ENCODE data around the gene ARHGEF11. TPM values are rescaled to one million over a fixed set of nuclear protein-coding genes. Genes with fewer than 3 reads are reported as not detected.

Gene ARHGEF11
- total and polyA plus RNA-seq, 9 of the 15 experiments (the other 6 are each of a cell fraction or from before 2014, with no cell fraction given): 0.14 to 15.5 (median 9.0) TPM

DNA sequence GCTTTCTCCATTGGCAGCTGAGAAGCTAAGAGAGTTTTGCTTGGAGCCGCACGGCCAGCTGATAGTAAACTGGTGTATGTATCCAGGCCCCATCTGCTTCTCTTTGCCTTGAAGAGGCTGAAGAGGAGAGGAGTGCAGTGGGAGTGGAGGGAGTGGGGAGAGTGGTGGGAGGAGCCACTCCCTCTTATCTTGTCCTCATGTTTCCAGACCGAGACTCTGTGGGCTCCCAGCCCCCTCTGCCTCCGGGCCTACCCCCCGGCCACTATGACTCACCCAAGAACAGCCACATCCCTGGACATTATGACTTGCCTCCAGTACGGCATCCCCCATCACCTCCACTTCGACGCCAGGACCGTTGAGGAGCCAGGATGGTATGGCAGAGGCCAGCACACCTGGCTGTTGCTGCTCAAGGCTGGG lies 131.1 kb downstream of the ARHGEF11 start (continued):
- TF ChIP-seq HDAC1 (IDR thresholded peaks at IDR 0.05): peak in 1 of 2 experiments; percentile 80; a peak in 1 of 4 replicates
- TF ChIP-seq, protein P1, sequence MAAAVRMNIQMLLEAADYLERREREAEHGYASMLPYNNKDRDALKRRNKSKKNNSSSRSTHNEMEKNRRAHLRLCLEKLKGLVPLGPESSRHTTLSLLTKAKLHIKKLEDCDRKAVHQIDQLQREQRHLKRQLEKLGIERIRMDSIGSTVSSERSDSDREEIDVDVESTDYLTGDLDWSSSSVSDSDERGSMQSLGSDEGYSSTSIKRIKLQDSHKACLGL (CRISPR knock-in tag; IDR thresholded peaks at IDR 0.05; ENCODE audit: borderline replicate concordance, poor library complexity, severe bottlenecking): no peak
- no peak for TF ChIP-seq SP1 (CRISPR knock-in tag; IDR thresholded peaks at IDR 0.05)
- 0 out of 2 replicates have a peak, but pooled peaks have one; percentile 18 for TF ChIP-seq ZNF24 (IDR thresholded peaks at IDR 0.05)
- no peak for TF ChIP-seq HOMEZ (CRISPR knock-in tag; IDR thresholded peaks at IDR 0.05)
- no peak for TF ChIP-seq HDAC8 (tag; IDR thresholded peaks at IDR 0.05)
- TF ChIP-seq ZFPM2 (CRISPR knock-in tag; IDR thresholded peaks at IDR 0.05): no peak
- no peak for TF ChIP-seq NR2C1 (IDR thresholded peaks at IDR 0.05)
- TF ChIP-seq NR2C1 (tag; IDR thresholded peaks at IDR 0.05): no peak
- no peak for TF ChIP-seq BRF1 (IDR thresholded peaks at IDR 0.05; ENCODE audit: borderline replicate concordance, extremely low read depth, insufficient read length)
- peak; percentile 70 for TF ChIP-seq TCF3 (CRISPR knock-in tag; IDR thresholded peaks at IDR 0.05)
- no peak for TF ChIP-seq CREBBP (IDR thresholded peaks at IDR 0.05; ENCODE audit: low read depth, low read length)
- TF ChIP-seq, protein P2, sequence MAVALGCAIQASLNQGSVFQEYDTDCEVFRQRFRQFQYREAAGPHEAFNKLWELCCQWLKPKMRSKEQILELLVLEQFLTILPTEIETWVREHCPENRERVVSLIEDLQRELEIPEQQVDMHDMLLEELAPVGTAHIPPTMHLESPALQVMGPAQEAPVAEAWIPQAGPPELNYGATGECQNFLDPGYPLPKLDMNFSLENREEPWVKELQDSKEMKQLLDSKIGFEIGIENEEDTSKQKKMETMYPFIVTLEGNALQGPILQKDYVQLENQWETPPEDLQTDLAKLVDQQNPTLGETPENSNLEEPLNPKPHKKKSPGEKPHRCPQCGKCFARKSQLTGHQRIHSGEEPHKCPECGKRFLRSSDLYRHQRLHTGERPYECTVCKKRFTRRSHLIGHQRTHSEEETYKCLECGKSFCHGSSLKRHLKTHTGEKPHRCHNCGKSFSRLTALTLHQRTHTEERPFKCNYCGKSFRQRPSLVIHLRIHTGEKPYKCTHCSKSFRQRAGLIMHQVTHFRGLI (CRISPR knock-in tag; IDR thresholded peaks at IDR 0.05): no peak
- TF ChIP-seq, protein P3, sequence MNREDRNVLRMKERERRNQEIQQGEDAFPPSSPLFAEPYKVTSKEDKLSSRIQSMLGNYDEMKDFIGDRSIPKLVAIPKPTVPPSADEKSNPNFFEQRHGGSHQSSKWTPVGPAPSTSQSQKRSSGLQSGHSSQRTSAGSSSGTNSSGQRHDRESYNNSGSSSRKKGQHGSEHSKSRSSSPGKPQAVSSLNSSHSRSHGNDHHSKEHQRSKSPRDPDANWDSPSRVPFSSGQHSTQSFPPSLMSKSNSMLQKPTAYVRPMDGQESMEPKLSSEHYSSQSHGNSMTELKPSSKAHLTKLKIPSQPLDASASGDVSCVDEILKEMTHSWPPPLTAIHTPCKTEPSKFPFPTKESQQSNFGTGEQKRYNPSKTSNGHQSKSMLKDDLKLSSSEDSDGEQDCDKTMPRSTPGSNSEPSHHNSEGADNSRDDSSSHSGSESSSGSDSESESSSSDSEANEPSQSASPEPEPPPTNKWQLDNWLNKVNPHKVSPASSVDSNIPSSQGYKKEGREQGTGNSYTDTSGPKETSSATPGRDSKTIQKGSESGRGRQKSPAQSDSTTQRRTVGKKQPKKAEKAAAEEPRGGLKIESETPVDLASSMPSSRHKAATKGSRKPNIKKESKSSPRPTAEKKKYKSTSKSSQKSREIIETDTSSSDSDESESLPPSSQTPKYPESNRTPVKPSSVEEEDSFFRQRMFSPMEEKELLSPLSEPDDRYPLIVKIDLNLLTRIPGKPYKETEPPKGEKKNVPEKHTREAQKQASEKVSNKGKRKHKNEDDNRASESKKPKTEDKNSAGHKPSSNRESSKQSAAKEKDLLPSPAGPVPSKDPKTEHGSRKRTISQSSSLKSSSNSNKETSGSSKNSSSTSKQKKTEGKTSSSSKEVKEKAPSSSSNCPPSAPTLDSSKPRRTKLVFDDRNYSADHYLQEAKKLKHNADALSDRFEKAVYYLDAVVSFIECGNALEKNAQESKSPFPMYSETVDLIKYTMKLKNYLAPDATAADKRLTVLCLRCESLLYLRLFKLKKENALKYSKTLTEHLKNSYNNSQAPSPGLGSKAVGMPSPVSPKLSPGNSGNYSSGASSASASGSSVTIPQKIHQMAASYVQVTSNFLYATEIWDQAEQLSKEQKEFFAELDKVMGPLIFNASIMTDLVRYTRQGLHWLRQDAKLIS (CRISPR knock-in tag; IDR thresholded peaks at IDR 0.05): no peak
- TF ChIP-seq, protein P4, sequence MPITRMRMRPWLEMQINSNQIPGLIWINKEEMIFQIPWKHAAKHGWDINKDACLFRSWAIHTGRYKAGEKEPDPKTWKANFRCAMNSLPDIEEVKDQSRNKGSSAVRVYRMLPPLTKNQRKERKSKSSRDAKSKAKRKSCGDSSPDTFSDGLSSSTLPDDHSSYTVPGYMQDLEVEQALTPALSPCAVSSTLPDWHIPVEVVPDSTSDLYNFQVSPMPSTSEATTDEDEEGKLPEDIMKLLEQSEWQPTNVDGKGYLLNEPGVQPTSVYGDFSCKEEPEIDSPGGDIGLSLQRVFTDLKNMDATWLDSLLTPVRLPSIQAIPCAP (CRISPR knock-in tag; IDR thresholded peaks at IDR 0.05; ENCODE audit: borderline replicate concordance): no peak
- no peak for TF ChIP-seq ZC3H8 (IDR thresholded peaks at IDR 0.05)
- TF ChIP-seq KLF16 (IDR thresholded peaks at IDR 0.05): 0 out of 2 replicates have a peak, but pooled peaks have one; percentile 46
- no peak for TF ChIP-seq NFXL1 (CRISPR knock-in tag; IDR thresholded peaks at IDR 0.05)
- TF ChIP-seq EP300 (IDR thresholded peaks at IDR 0.05; ENCODE audit: low read length): peak; percentile 81
- TF ChIP-seq ZNF384 (IDR thresholded peaks at IDR 0.05; ENCODE audit: low read depth, low read length): no peak
- no peak for TF ChIP-seq ZNF143 (CRISPR knock-in tag; IDR thresholded peaks at IDR 0.05)
- no peak for TF ChIP-seq HNRNPL (IDR thresholded peaks at IDR 0.05; ENCODE audit: low read depth, low read length)
- TF ChIP-seq ZNF586 (CRISPR knock-in tag; conservative IDR thresholded peaks at IDR 0.05): no peak

Measured in K562 (cell line).